Stimulated activated CD8-positive, alpha-beta memory T cell treated with anti-CD3 and anti-CD28 coated beads, Interleukin-2, amount 100 ng/mL, for 48 hours (primary cell): Measurements from ENCODE around the gene TM4SF18.

ENCODE experiments used
- DNase-seq, 2 donors: peaks; one replicate each; pipeline ENCODE4 v3.0.0-alpha.2; 2020; ENCODE audit warnings: low read depth in 2 of 2

TM4SF18 gene

DNA sequence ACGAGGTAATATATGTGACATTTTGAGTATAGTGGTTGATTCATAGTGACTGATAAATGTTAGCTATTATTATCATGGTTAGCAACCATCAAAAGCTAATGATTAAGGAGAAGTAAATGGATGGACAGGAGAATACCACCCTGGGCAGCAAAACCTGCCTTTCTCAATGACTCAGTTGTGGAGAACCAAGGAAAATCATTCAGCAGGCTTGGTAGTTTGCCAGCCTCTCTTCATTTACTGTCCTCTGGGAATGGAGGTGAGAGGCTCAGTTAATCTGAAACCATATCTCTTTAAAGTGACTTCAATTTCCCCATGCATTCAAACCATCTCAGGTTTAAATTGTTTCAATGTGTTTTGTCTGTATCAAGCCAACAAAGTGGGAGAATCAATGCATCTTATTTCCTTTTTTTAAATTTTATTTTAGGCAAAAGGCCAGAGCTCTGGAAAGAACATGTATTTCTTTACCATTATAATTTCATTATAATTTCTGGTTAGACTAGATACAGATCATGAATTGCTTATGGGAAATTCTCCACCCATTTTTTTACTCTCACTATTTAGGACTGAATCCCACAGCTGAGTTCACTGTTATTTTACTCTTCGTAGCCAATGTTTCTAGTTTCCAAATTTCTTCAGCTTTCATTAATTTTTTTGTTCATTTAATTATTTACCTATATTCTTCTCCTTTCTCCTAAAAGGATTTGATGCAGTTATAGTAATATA lies 2.7 kb downstream of the TM4SF18 start:
- no peak for DNase-seq

DNA sequence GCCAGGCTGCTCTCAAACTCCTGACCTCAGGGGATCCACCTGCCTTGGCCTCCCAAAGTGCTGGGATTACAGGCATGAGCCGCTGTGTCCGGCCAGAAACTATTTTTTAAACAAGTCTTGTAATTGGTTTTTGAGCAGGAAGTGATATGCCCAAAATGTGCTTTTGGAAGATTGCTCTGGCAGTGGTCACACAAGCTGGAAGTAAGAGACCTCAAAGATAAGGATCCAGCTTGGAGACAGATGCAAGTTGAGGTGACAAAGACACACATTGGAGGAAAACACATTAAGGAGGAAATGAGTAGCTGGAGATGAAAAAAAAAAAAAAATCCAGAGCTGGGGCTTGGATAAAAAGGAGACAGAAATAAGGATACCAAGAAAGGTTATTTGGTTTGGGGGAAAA lies 6.3 kb downstream of the TM4SF18 start:
- no peak for DNase-seq

DNA sequence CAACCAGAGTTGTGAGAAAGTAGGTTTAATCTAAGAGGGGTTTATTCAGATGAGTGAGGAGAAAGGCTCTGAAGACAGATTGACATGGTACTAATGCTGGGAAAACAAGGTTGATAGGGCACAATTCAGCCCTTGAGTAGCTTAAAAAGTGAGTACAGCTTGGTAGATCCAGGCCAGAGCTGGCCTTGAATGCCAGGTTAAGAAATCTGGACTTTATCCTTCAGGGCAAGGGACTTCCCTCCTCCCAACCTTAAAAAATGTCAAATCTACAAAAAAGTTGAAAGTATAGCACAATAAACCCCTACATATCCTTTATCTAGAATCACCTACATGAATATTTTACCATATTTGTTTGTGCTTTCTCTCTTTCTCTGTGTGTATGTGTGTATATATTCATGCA lies 7.9 kb downstream of the TM4SF18 start:
- DNase-seq = no peak

DNA sequence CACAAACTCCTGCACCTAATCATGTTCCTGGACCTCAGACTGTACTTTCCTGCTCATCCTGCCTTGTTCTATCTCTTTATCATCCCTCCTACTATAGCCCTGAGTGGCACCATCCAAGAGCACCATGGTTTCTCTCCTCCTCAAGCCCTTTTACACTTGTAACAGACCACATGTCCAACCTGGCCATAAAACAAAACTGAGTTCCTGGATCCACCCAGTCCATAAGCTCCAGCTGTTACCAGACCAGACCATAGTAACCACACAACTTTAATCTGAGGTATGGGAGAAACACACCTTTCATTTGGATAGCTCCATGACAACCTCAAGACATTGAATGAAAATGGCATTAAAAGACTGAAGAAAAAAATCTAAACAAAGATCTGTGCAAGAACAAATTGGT lies 9.1 kb downstream of the TM4SF18 start:
- DNase-seq = no peak

DNA sequence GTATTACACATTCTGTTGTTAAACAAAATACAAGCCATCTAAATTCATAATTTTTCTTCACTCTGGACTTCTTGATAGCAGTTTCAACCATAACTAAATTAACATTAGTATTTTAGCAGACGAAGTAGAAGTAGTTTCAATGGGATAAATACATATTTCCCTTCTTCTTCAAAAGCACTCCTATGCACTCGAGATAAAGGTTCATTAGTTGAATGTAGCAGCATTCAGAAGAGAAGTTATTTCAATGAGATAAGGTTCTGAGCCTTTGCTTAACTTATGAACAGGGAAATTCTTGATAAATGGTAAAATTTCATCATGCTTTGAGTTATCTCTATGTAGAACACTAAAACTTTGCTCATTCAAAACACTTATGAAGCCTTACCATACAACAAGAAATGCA lies 11.8 kb downstream of the TM4SF18 start:
- DNase-seq = no peak

DNA sequence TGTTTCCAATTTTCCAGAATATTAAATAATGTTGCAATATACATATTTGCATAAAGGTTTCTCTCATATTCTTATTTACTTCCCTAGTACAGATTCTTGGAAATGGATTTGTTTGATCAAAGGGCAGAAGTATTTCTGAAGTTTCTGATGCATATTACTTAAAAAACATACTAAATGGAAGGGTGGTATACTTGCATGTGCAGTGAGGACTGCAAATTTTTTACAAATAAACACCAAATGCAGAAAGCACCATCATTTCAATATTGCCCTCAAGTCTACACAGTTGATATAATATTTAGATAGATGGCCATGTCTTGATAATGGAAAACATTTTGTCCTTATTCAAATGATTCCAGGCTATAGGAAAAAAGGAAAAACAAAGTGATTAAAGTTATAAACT lies 12.3 kb downstream of the TM4SF18 start:
- no peak for DNase-seq

DNA sequence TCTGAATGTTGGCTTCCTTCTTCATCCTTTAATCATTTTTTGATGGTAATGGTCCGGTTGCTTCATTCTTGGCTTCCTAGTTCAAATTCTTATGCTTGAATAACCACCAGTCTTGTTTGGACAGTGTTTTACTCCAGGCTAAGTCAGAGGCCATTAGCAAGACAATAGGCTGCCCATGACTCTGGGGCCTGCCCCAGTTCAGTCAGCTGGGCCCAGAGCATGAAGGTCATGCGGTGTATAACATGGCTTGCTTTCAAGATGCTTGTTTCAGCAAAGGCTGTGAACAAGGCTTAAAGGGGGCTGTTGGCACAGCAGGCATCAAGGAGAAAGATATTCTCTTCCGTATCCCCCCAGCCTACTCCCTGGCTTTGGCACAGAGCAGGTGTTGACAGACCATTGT lies 13.7 kb downstream of the TM4SF18 start:
- no peak for DNase-seq

DNA sequence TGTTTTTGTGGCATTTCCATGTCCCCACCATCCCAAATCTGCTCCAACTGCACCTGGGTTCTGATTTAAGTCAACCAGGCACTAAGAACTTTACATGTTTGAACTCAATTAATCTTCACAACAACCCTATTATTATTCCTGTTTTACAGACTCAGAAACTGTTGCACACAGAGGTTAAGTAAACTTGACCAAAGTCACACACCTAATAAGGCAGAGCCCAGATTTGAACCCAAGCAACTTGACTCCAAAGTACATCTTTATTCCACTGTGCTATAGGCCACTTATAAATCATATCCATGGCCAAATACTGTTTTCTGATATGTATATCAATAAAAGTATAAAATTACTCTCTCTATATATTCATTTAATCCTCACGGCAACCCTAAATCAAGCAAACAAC lies 16.4 kb downstream of the TM4SF18 start:
- no peak for DNase-seq

DNA sequence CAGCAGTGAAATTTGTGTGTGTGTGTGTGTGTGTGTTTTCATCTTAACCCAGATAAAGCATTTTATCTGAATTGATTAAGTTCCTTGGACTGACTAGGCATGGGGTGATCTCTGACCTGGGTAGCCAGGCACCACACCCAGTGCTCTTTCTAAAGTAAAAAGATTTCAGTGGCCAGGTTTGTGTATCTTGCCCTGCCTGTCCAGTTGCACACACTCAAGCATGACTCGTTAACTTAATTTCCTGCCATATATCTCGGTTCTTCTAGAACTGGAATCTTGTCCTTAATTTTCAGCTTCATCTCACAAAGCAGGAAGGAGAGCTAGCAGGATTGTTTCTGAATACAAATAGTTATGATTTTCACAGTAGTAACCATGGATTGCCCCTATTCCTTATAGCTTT lies 17.0 kb downstream of the TM4SF18 start:
- DNase-seq = no peak

DNA sequence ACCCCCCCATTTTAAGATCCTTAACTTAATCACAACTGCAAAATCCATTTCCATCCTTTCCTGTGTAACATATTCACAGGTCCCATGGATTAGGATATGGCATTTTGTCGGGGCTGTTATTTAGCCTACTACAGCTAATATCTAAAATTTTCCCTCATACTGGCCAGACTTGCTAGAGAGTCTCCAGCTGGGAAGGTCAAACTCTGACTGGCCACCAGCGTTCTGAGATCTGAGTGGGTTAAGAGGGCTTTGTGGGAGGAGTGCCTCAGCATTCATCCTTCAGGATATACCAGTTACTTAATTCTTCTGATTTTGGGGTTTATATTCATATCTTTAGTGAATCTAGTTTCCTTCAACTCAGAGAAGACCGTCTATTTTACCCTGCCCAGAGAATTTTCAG lies 17.7 kb downstream of the TM4SF18 start:
- DNase-seq = no peak

DNA sequence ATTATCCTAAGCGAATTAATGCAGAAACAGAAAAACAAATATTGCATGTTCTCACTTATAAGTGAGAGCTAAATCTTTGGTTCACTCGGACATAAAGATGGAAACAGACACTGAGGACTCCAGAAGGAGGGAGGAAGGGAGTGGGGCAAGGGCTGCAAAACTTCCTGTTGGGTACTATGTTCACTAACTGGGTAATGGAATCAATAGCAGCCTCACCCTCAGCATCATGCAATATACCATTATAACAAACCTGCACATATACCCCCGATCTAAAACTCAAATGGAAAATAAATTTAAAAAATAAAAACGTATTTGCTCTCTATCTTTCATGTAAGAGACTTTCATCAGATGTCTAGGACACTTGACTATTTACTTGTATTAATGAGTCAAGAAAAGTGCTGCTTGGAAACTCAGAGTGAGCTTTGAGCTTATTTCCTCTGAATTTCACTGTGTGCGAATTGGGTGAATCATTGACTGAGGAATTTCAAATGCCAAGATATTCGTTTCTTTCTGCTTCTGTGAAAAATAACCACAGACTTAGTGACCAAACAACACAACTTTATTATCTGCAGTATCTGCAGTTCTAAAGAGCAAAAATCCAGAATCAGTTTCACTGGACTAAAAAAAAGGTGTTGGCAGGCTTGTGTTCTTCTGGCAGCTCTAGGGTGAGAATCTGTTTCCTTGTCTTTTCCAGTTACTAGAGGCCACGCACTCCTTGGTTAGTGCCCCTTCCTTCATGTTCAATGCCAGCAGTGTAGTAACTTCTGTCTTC lies 18.4 kb downstream of the TM4SF18 start:
- DNase-seq = no peak

DNA sequence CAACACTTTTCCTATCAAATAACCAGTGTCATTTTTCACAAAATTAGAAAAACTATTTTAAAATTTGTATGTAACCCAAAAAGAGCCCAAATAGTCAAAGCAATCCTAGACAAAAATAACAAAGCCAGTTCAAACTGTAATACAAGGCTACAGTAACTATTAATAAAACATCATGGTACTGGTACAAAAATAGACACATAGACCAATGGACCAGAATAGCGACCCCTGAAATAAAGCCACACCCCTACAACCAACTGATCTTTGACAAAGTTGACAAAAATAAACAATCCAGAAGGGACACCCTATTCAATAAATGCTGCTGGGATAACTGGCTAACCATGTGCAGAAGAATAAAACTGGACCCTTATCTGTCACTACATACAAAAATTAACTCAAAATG lies 19.9 kb downstream of the TM4SF18 start:
- no peak for DNase-seq

DNA sequence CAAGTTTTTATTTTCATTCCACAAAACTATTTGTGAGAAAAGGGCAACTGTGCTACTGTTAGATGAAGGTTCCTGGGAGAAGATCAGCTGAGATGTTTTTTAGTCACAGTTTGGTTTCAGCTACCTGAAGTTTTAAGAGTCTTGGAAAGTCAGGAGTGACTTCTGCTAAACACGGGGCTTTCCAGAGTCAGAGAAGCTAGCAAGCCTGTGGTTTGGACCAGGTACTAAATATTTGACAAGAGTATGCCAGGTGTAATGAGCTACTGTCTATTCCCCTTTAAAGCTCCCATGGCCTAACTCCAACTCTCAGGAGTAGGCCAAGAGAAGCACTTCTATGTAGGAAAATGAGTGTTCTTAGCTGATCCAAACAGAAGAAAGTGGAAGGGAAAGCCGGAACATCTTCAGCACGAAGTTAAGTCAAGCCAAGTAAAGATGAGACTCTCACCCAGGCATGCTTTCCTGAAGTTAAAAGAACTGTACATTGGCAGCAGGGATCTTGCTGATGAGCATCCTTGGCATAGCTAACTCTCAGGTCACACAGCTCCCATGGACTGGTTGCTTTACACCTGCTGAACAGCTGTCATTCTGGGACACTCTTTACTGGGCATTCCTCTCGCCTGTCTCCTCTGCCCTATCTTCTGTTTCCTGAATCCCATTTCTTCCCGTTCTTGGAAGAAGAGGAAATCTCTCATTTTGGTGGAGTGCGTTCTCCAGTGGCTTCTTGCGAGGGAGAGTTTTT lies 22.5 kb downstream of the TM4SF18 start:
- no peak for DNase-seq

DNA sequence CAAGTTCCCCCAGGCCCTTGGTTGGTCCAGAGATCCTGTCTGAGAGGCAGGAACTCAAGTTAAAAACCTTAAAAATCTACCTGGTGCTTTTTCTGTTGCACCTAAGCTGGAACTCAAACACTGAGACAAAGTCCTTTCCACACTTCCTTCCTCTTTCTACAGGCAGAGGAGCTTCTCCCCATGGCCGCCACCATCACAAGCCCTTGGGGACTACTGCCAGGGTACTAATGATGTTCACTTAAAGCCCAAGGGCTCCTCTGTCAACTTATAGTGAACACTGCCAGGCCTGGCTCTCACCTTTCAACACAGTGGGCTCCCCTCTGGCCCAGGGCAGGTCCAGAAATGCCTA lies 26.0 kb downstream of the TM4SF18 start:
- no peak for DNase-seq

DNA sequence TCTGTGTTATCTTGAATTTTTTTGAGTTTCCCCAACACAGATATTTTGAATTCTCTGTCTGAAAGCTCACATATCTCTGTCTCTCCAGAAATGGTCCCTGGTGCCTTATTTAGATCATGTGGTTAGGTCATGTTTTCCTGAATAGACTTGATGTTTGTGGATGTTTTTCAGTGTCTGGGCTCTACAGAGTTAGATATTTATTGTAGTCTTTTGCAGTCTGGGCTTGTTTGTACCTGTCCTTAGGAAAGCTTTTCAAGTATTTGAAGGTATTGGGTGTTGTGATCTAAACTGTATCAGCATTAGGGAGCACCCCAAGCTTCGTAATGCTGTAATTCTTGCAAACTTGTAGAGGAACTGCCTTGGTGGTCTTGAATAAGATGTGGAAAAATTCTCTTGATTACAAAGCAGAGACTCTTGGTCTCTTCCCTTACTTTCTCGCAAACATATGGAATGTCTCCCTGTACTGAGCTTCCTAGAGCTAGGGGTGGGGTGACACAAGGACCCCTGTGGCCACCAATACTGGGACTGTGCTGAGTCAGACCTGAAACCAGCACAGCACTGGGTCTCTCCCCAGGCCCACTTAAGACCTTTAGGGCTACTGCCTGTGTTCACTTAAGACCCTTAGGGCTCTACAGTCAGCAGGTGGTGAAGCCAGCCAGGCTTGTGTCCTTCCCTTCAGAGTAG lies 26.5 kb downstream of the TM4SF18 start:
- no peak for DNase-seq

DNA sequence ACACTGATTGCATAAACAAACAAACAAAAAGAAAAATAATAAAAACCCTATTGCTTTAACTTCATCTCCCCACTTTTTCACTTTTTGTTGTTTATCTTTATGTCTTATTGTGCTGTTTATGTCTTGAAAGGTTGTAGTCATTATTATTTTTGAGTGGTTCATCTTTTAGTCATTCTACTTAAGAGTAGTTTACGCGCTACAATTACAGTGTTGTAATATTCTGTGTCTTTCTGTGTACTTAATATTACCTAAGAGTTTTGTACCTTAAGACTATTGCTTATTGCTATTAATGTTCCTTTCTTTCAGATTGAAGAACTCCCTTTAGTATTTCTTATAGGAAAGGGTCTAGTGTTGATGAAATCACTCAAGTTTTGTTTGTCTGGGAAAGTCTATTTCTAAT lies 28.1 kb downstream of the TM4SF18 start:
- DNase-seq = no peak

DNA sequence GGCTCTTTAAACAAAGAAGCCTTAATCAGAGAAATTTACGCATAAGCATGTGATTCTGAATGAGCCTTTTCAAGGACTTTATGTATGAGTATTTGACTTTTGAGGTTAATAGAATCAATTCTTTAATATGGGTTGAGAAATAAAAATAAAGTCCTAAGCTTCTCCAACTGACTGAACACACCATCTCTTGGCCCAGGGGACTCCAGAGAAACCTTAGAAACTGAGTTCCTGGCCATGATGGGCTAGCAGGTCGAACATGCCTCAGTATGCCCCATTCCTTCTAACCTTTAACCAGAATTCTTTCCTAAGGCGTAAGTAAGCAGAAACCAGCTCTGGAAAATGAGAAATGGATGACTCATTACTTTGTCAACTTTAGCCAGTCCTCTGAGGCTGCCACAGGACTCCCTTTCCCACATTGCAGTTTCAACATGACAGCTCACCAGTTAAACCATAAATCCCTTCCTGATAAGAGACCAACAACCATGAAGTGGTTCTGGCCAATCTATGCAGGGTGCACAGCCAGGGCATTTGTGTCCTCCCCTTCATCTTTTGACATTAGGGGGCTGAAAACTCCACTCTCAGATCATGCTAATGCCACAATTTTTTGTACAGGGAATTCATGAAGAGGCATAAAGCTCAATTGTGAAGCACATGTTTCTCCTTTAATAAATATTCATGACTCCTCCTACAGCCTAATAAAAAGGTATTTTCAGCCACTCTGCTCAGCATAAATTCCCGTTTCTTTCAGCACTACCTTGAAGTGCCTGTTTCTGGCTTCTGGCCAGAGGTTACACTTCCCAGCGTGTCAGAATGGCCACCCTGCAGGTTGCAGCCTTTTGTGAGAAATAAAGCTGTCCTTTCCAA lies 33.3 kb downstream of the TM4SF18 start:
- no peak for DNase-seq

DNA sequence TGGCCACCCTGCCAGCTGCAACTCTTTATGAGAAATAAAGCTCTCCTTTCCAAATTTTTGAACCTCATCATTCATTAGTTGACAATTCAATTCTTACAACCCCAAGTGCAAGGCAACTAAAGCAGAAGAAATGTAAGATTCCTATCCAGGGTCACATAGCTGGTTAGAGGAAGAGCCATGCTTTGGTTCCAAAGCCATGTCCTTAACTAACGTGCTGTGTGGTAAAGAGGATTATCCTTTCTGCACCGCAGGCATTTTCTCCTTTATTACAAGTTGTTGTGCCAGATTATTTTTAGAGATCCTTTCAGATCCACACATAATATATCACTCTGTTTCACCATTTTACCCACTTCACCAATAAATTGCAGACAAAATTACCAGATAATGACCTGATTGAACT lies 36.5 kb downstream of the TM4SF18 start:
- no peak for DNase-seq

DNA sequence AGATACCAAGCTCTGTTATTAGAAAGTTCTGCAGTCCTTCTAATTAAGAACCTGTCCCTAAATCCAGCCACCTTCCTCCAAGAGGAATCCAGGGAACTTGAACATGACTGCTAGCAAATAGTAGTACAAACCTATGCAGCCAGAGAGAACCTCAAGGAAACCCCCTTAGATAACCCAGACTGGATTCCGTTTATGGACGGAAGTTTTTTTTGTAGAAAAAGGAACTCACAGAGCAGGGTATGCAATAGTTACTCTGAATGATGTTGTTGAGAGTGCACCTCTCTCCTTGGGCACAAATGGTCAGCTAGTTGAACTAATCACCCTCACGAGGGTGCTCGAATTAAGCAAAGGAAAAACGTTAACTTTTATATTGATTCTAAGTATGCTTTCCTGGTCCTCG lies 40.8 kb downstream of the TM4SF18 start:
- no peak for DNase-seq

DNA sequence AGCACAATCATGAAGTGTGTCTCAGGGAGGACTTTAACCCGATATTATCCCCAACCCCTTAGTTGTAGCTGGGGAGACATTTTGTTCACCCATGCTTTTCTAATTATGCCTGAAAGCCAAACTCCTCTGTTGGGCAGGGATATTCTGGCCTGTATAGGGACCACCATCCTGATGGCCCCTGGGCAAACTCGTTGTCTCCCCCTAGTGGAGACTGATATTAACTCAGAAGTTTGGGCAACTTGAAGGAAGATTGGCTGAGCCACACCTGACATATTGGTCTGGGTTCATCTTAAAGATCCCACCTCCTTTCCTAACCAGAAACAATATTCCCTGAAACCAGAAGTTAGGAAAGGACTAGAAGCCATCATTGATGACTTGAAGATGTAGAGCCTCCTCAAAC lies 42.3 kb downstream of the TM4SF18 start:
- DNase-seq = no peak

DNA sequence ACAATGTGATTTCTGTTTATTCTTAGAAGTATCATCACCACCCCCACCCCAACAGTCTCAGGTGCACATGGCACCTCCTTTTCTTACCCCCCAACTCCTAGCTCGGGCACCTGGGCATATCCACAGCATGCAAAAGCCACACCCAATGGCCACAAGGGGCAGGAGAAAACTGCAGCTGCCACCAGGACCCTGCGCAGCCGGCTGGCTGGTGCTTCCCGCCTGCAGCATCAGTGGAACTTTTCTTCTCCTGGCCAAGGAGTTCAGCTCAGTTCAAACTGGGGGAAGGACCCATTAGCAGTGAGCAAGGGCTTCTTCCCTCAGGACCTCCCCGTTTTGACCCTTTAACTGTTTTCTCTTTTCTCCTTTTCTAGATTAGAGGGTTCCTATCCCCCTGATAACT lies 44.8 kb downstream of the TM4SF18 start:
- DNase-seq = no peak
